GM19372 (cell line): ENCODE results near the gene ZNF521.
"Not testable (repeated sequence)": the region's sequence is repeated elsewhere in the genome, so short reads cannot be mapped to it uniquely, and the experiment has no call there.

Experiments used
- ATAC-seq: cut with Tn5 transposase; IDR thresholded peaks from one replicate; pipeline ENCODE4 v1.9.1; 2021; ENCODE audit warnings: mild to moderate bottlenecking, low read depth, moderate library complexity; ENCODE audit not compliant: unreplicated experiment

Gene ZNF521

GRCh38 chr18:25295624-25296138, 56.3 kb downstream of the ZNF521 start:
- ATAC-seq: no peak

GRCh38 chr18:25291150-25291549, 60.8 kb downstream of the ZNF521 start:
- ATAC-seq: no peak

- ATAC-seq: no peak
These were observed 62.9 kb downstream of the ZNF521 start for GRCh38 chr18:25289001-25289631.

GRCh38 chr18:25288340-25288938, 63.5 kb downstream of the ZNF521 start:
- no peak for ATAC-seq

GRCh38 chr18:25287106-25287505, 64.9 kb downstream of the ZNF521 start:
- no peak for ATAC-seq

GRCh38 chr18:25284861-25285550, 67.0 kb downstream of the ZNF521 start:
- no peak for ATAC-seq

GRCh38 chr18:25284281-25284680, 67.7 kb downstream of the ZNF521 start:
- ATAC-seq: no peak

GRCh38 chr18:25283781-25284180, 68.2 kb downstream of the ZNF521 start:
- no peak for ATAC-seq

GRCh38 chr18:25282896-25283703, 68.9 kb downstream of the ZNF521 start:
- no peak for ATAC-seq

- ATAC-seq: no peak
These were observed 69.7 kb downstream of the ZNF521 start for GRCh38 chr18:25282282-25282681.

GRCh38 chr18:25281556-25281955, 70.4 kb downstream of the ZNF521 start:
- ATAC-seq: no peak

- ATAC-seq: no peak
These were observed 72.0 kb downstream of the ZNF521 start for GRCh38 chr18:25279961-25280360.

GRCh38 chr18:25279556-25279955, 72.4 kb downstream of the ZNF521 start:
- no peak for ATAC-seq

- ATAC-seq: no peak
These were observed 72.8 kb downstream of the ZNF521 start for GRCh38 chr18:25279133-25279532.

GRCh38 chr18:25278394-25278793, 73.6 kb downstream of the ZNF521 start:
- no peak for ATAC-seq

- ATAC-seq: no peak
These were observed 76.5 kb downstream of the ZNF521 start for GRCh38 chr18:25275412-25276001.

GRCh38 chr18:25274926-25275325, 77.0 kb downstream of the ZNF521 start:
- no peak for ATAC-seq

- not testable (repeated sequence) for ATAC-seq
These were observed 84.9 kb downstream of the ZNF521 start for GRCh38 chr18:25266931-25267527.

GRCh38 chr18:25262920-25263319, 89.0 kb downstream of the ZNF521 start:
- no peak for ATAC-seq

- no peak for ATAC-seq
These were observed 90.2 kb downstream of the ZNF521 start for GRCh38 chr18:25261768-25262167.
